Measurements from ENCODE around the gene UPK1B. TPM values are rescaled to one million over a fixed set of nuclear protein-coding genes. Genes with fewer than 3 reads are reported as not detected.

UPK1B gene
- total RNA-seq, 1 donor from 2014 or later, result not detected

- Mint-ChIP-seq H3K27ac (no peak overlapping the region), H3K27me3 (ENCODE audit: insufficient read depth, low read depth) (peaks cover 4% of the 10 kb centered on the region), H3K4me1 (no peaks in the 10 kb centered on the region), H3K4me3 (no peak overlapping the region), H3K9me3 (peaks cover 8% of the 10 kb centered on the region), H3K36me3 (no peaks in the 10 kb centered on the region)
- Histone ChIP-seq H3K4me2 (no peak overlapping the region), H3K27ac (no peak overlapping the region), H3K9me3 (ENCODE audit: low read depth) (no peaks in the 10 kb centered on the region), H3K4me3 (no peak overlapping the region), H3F3A (ENCODE audit: low read depth) (no peaks in the 10 kb centered on the region), H3K4me1 (no peaks in the 10 kb centered on the region), H4K20me1 (ENCODE audit: low read depth) (no peaks in the 10 kb centered on the region), H3K79me2 (ENCODE audit: low read depth) (no peaks in the 10 kb centered on the region), H3K9ac (no peak overlapping the region), H2AFZ (replicated peaks) (no peak overlapping the region), H3K27me3 (no peaks in the 10 kb centered on the region), H3K36me3 (no peaks in the 10 kb centered on the region)
- DNase-seq (ENCODE audit: low spot score), result no peak
- no peak for TF ChIP-seq EZH2 (IDR thresholded peaks at IDR 0.05)
- no peak for TF ChIP-seq EZH2phosphoT487 (IDR thresholded peaks at IDR 0.05)
- no peak for TF ChIP-seq CTCF (IDR thresholded peaks at IDR 0.05)
Observed at GRCh38 chr3:119149484-119149883, 23.9 kb upstream of the UPK1B start.

- H3K36me3 ChIP-seq, result no peaks in the 10 kb centered on the region
- Mint-ChIP-seq H3K4me3 (no peak overlapping the region), H3K27me3 (ENCODE audit: insufficient read depth, low read depth) (no peaks in the 10 kb centered on the region), H3K4me1 (no peaks in the 10 kb centered on the region), H3K27ac (no peak overlapping the region), H3K9me3 (peaks cover 14% of the 10 kb centered on the region), H3K36me3 (no peaks in the 10 kb centered on the region)
- no peak for DNase-seq (ENCODE audit: low spot score)
- no peak overlapping the region for H2AFZ ChIP-seq (replicated peaks)
- no peak overlapping the region for H3K9ac ChIP-seq
- no peaks in the 10 kb centered on the region for H3K9me3 ChIP-seq (ENCODE audit: low read depth)
- H3F3A ChIP-seq (ENCODE audit: low read depth), result no peaks in the 10 kb centered on the region
- H3K27me3 ChIP-seq, result no peaks in the 10 kb centered on the region
- H3K79me2 ChIP-seq (ENCODE audit: low read depth), result no peaks in the 10 kb centered on the region
- H3K4me2 ChIP-seq, result no peak overlapping the region
- no peaks in the 10 kb centered on the region for H3K4me1 ChIP-seq
- H4K20me1 ChIP-seq (ENCODE audit: low read depth), result no peaks in the 10 kb centered on the region
- no peak overlapping the region for H3K27ac ChIP-seq
- TF ChIP-seq CTCF (IDR thresholded peaks at IDR 0.05), result no peak
- H3K4me3 ChIP-seq, result no peak overlapping the region
Observed at GRCh38 chr3:119156868-119157267, 16.5 kb upstream of the UPK1B start.

GRCh38 chr3:119157971-119158370 is 15.4 kb upstream of the UPK1B start:
- Histone ChIP-seq H3K27ac (no peak overlapping the region), H3K79me2 (ENCODE audit: low read depth) (no peaks in the 10 kb centered on the region), H3K4me2 (no peak overlapping the region), H2AFZ (replicated peaks) (no peak overlapping the region), H3K9ac (no peak overlapping the region), H3K27me3 (no peaks in the 10 kb centered on the region), H3K4me3 (no peak overlapping the region), H4K20me1 (ENCODE audit: low read depth) (no peaks in the 10 kb centered on the region), H3K9me3 (ENCODE audit: low read depth) (no peaks in the 10 kb centered on the region), H3K4me1 (no peaks in the 10 kb centered on the region), H3F3A (ENCODE audit: low read depth) (no peaks in the 10 kb centered on the region), H3K36me3 (no peaks in the 10 kb centered on the region)
- Mint-ChIP-seq H3K4me1 (no peaks in the 10 kb centered on the region), H3K9me3 (peaks cover 11% of the 10 kb centered on the region), H3K4me3 (no peak overlapping the region), H3K27me3 (ENCODE audit: insufficient read depth, low read depth) (no peaks in the 10 kb centered on the region), H3K36me3 (no peaks in the 10 kb centered on the region), H3K27ac (no peak overlapping the region)
- TF ChIP-seq EZH2phosphoT487 (IDR thresholded peaks at IDR 0.05) (no peak), EZH2 (IDR thresholded peaks at IDR 0.05) (no peak), CTCF (IDR thresholded peaks at IDR 0.05) (no peak)
- no peak for DNase-seq (ENCODE audit: low spot score)

GRCh38 chr3:119160361-119160760 is 13.0 kb upstream of the UPK1B start:
- Histone ChIP-seq H2AFZ (replicated peaks) (no peak overlapping the region), H3K4me1 (no peaks in the 10 kb centered on the region), H3K79me2 (ENCODE audit: low read depth) (no peaks in the 10 kb centered on the region), H3K4me3 (no peak overlapping the region), H4K20me1 (ENCODE audit: low read depth) (no peaks in the 10 kb centered on the region), H3K9ac (no peak overlapping the region), H3K27me3 (no peaks in the 10 kb centered on the region), H3F3A (ENCODE audit: low read depth) (no peaks in the 10 kb centered on the region), H3K27ac (no peak overlapping the region), H3K36me3 (no peaks in the 10 kb centered on the region), H3K4me2 (no peak overlapping the region), H3K9me3 (ENCODE audit: low read depth) (peaks cover 4% of the 10 kb centered on the region)
- DNase-seq (ENCODE audit: low spot score), result no peak
- Mint-ChIP-seq H3K9me3 (peaks cover 15% of the 10 kb centered on the region), H3K4me1 (no peaks in the 10 kb centered on the region), H3K36me3 (no peaks in the 10 kb centered on the region), H3K4me3 (no peak overlapping the region), H3K27ac (no peak overlapping the region), H3K27me3 (ENCODE audit: insufficient read depth, low read depth) (no peaks in the 10 kb centered on the region)
- no peak for TF ChIP-seq EZH2 (IDR thresholded peaks at IDR 0.05)
- no peak for TF ChIP-seq EZH2phosphoT487 (IDR thresholded peaks at IDR 0.05)
- TF ChIP-seq CTCF (IDR thresholded peaks at IDR 0.05), result no peak
